ENCODE results near the gene RAPSN. TPM values are rescaled to one million over a fixed set of nuclear protein-coding genes. Genes with fewer than 3 reads are reported as not detected.

RAPSN gene
- total and polyA plus RNA-seq, 5 donors from 2014 or later, result 1.7 TPM; not detected in 4

DNA sequence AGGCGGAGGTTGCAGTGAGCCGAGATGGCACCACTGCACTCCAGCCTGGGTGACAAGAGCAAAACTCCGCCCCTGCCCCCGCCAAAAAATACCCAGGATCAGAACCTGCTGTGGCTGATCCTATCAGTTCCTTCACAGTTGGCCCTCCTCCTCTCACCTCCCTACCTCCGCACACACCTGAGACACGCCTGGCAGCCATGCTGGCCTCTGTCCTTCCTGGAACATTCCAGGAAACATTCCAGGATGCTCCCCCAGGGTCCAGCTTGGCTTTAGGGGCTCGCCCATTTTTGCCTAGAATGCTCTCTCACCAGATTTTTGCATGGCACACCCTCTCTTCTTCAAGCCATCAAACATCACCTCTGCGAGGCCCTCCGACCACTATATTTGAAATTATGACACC, 2.1 kb downstream of the RAPSN start:
- H3K36me3 Mint-ChIP-seq, result no peaks in the 10 kb centered on the region
- Histone ChIP-seq H3K27me3 (ENCODE audit: control insufficient read depth, insufficient read depth, low read length) (no peaks in the 10 kb centered on the region), H3K9me3 (ENCODE audit: control insufficient read depth in 2 of 2, low read length in 2 of 2) (no peaks in the 10 kb centered on the region), H3K4me1 (ENCODE audit: control insufficient read depth, insufficient read depth, low read length, poor library complexity, severe bottlenecking) (no peaks in the 10 kb centered on the region), H3K4me3 (ENCODE audit: low read depth, low read length) (no peak overlapping the region), H3K36me3 (ENCODE audit: control insufficient read depth, insufficient read depth, low read length) (no peaks in the 10 kb centered on the region), H3K27ac (ENCODE audit: insufficient read depth, low read length, poor library complexity, severe bottlenecking) (no peak overlapping the region)
- no peaks in the 10 kb centered on the region for H3K4me1 Mint-ChIP-seq
- H3K27me3 Mint-ChIP-seq, result no peaks in the 10 kb centered on the region
- H3K27ac Mint-ChIP-seq, result peak overlapping the region in 1 of 3 donors; percentile 80
- H3K9me3 Mint-ChIP-seq, result no peaks in the 10 kb centered on the region
- ATAC-seq (ENCODE audit: low read depth in 2 of 2) (no peak), DNase-seq (no peak)
- H3K4me3 Mint-ChIP-seq, result no peak overlapping the region

GRCh38 chr11:47445840-47446239, 3.1 kb downstream of the RAPSN start:
- no peak for DNase-seq
- H3K27me3 Mint-ChIP-seq, result no peaks in the 10 kb centered on the region
- no peaks in the 10 kb centered on the region for H3K36me3 ChIP-seq (ENCODE audit: control insufficient read depth, insufficient read depth, low read length)
- no peaks in the 10 kb centered on the region for H3K27me3 ChIP-seq (ENCODE audit: control insufficient read depth, insufficient read depth, low read length)
- H3K36me3 Mint-ChIP-seq, result no peaks in the 10 kb centered on the region
- peak overlapping the region in 1 of 3 donors; percentile 27 for H3K27ac Mint-ChIP-seq
- H3K9me3 ChIP-seq (ENCODE audit: control insufficient read depth in 2 of 2, low read length in 2 of 2), result no peaks in the 10 kb centered on the region
- H3K4me1 ChIP-seq (ENCODE audit: control insufficient read depth, insufficient read depth, low read length, poor library complexity, severe bottlenecking), result no peaks in the 10 kb centered on the region
- no peak overlapping the region for H3K4me3 Mint-ChIP-seq
- H3K4me3 ChIP-seq (ENCODE audit: low read depth, low read length), result no peak overlapping the region
- ATAC-seq (ENCODE audit: low read depth in 2 of 2), result no peak
- no peaks in the 10 kb centered on the region for H3K4me1 Mint-ChIP-seq
- H3K27ac ChIP-seq (ENCODE audit: insufficient read depth, low read length, poor library complexity, severe bottlenecking), result no peak overlapping the region
- H3K9me3 Mint-ChIP-seq, result no peaks in the 10 kb centered on the region

- H3K4me1 Mint-ChIP-seq, result no peaks in the 10 kb centered on the region
- H3K4me3 Mint-ChIP-seq, result no peak overlapping the region
- no peaks in the 10 kb centered on the region for H3K9me3 Mint-ChIP-seq
- Histone ChIP-seq H3K4me1 (ENCODE audit: control insufficient read depth, insufficient read depth, low read length, poor library complexity, severe bottlenecking) (no peaks in the 10 kb centered on the region), H3K4me3 (ENCODE audit: low read depth, low read length) (no peak overlapping the region), H3K27ac (ENCODE audit: insufficient read depth, low read length, poor library complexity, severe bottlenecking) (no peak overlapping the region), H3K9me3 (ENCODE audit: control insufficient read depth in 2 of 2, low read length in 2 of 2) (no peaks in the 10 kb centered on the region), H3K36me3 (ENCODE audit: control insufficient read depth, insufficient read depth, low read length) (no peaks in the 10 kb centered on the region), H3K27me3 (ENCODE audit: control insufficient read depth, insufficient read depth, low read length) (no peaks in the 10 kb centered on the region)
- DNase-seq (no peak), ATAC-seq (ENCODE audit: low read depth in 2 of 2) (no peak)
- H3K27me3 Mint-ChIP-seq, result no peaks in the 10 kb centered on the region
- H3K27ac Mint-ChIP-seq, result peak overlapping the region in 1 of 3 donors; percentile 5
- no peaks in the 10 kb centered on the region for H3K36me3 Mint-ChIP-seq
These were observed 5.1 kb downstream of the RAPSN start for GRCh38 chr11:47443817-47444216.

DNA sequence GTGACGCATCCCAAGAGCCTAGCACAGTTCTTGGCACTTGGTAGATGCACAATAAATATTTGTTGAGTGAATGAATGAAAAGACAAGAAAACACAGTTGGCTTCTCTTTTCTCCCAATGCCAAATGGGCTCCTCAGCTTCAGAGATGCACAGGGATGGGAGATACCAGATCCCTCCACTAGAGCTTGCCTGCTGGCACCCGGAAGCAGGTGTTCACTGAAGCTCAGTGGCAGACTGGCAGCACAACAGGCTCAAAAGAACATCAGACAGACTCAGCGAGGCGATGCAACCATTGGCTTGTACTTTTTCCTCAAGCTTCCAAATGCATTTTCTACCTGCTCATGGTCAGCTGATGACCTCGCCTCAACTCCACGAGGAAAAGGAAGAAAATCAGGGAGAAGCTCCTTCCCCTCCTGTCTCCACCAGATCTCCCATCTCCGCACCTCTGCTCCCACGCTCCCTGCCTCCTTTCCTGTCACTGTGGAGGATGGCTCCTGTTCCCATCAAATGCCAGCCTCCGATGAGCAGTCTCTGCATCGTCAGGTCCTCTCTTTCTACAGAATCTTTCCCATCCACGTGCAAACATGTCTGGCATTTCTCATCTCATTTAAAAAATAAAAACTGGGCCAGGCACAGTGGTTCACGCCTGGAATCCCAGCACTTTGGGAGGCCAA, 5.8 kb downstream of the RAPSN start:
- DNase-seq (peak in 1 of 3 donors; percentile 25), ATAC-seq (ENCODE audit: low read depth in 2 of 2) (no peak)
- H3K4me3 ChIP-seq (ENCODE audit: low read depth, low read length), result no peak overlapping the region
- Mint-ChIP-seq H3K27me3 (no peaks in the 10 kb centered on the region), H3K4me3 (peak overlapping the region in 1 of 4 donors; percentile 32), H3K27ac (peak overlapping the region in 1 of 3 donors; percentile 5), H3K9me3 (no peaks in the 10 kb centered on the region), H3K4me1 (no peaks in the 10 kb centered on the region), H3K36me3 (no peaks in the 10 kb centered on the region)
- H3K36me3 ChIP-seq (ENCODE audit: control insufficient read depth, insufficient read depth, low read length), result no peaks in the 10 kb centered on the region
- no peaks in the 10 kb centered on the region for H3K9me3 ChIP-seq (ENCODE audit: control insufficient read depth in 2 of 2, low read length in 2 of 2)
- H3K27ac ChIP-seq (ENCODE audit: insufficient read depth, low read length, poor library complexity, severe bottlenecking), result no peak overlapping the region
- no peaks in the 10 kb centered on the region for H3K4me1 ChIP-seq (ENCODE audit: control insufficient read depth, insufficient read depth, low read length, poor library complexity, severe bottlenecking)
- H3K27me3 ChIP-seq (ENCODE audit: control insufficient read depth, insufficient read depth, low read length), result no peaks in the 10 kb centered on the region

DNA sequence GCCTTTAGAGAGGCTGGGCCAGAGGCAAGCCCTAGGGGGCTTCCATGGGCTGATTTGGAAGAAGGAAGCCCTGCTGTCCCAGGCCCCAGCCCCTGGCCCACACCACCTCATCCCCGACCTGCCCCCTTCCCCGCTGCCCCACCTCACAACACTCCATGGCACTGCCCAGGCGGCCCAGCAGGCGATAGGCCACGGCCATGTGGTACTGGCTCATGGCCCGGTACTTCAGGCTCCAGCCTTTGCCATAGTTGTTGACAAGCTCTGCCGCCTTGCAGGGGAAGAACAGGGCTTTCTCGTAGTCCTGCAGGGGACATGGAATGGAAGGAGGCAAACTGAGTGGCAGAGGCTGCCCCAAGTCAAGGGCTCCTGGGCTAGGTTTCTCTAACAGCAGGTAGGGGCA, 6.4 kb downstream of the RAPSN start:
- no peaks in the 10 kb centered on the region for H3K36me3 ChIP-seq (ENCODE audit: control insufficient read depth, insufficient read depth, low read length)
- no peaks in the 10 kb centered on the region for H3K4me1 Mint-ChIP-seq
- H3K4me3 ChIP-seq (ENCODE audit: low read depth, low read length), result no peak overlapping the region
- no peaks in the 10 kb centered on the region for H3K4me1 ChIP-seq (ENCODE audit: control insufficient read depth, insufficient read depth, low read length, poor library complexity, severe bottlenecking)
- H3K27me3 Mint-ChIP-seq, result no peaks in the 10 kb centered on the region
- no peaks in the 10 kb centered on the region for H3K9me3 ChIP-seq (ENCODE audit: control insufficient read depth in 2 of 2, low read length in 2 of 2)
- DNase-seq, result no peak
- no peak overlapping the region for H3K4me3 Mint-ChIP-seq
- H3K27me3 ChIP-seq (ENCODE audit: control insufficient read depth, insufficient read depth, low read length), result no peaks in the 10 kb centered on the region
- no peak overlapping the region for H3K27ac ChIP-seq (ENCODE audit: insufficient read depth, low read length, poor library complexity, severe bottlenecking)
- no peak overlapping the region for H3K27ac Mint-ChIP-seq
- no peaks in the 10 kb centered on the region for H3K36me3 Mint-ChIP-seq
- no peaks in the 10 kb centered on the region for H3K9me3 Mint-ChIP-seq
- ATAC-seq (ENCODE audit: low read depth in 2 of 2), result no peak

GRCh38 chr11:47441421-47441820, 7.5 kb downstream of the RAPSN start:
- H3K27ac Mint-ChIP-seq, result no peak overlapping the region
- H3K36me3 Mint-ChIP-seq, result no peaks in the 10 kb centered on the region
- Histone ChIP-seq H3K27ac (ENCODE audit: insufficient read depth, low read length, poor library complexity, severe bottlenecking) (no peak overlapping the region), H3K9me3 (ENCODE audit: control insufficient read depth in 2 of 2, low read length in 2 of 2) (no peaks in the 10 kb centered on the region), H3K4me1 (ENCODE audit: control insufficient read depth, insufficient read depth, low read length, poor library complexity, severe bottlenecking) (no peaks in the 10 kb centered on the region), H3K27me3 (ENCODE audit: control insufficient read depth, insufficient read depth, low read length) (no peaks in the 10 kb centered on the region), H3K36me3 (ENCODE audit: control insufficient read depth, insufficient read depth, low read length) (no peaks in the 10 kb centered on the region), H3K4me3 (ENCODE audit: low read depth, low read length) (no peak overlapping the region)
- no peaks in the 10 kb centered on the region for H3K27me3 Mint-ChIP-seq
- H3K9me3 Mint-ChIP-seq, result no peaks in the 10 kb centered on the region
- DNase-seq (no peak), ATAC-seq (ENCODE audit: low read depth in 2 of 2) (no peak)
- H3K4me1 Mint-ChIP-seq, result no peaks in the 10 kb centered on the region
- no peak overlapping the region for H3K4me3 Mint-ChIP-seq

DNA sequence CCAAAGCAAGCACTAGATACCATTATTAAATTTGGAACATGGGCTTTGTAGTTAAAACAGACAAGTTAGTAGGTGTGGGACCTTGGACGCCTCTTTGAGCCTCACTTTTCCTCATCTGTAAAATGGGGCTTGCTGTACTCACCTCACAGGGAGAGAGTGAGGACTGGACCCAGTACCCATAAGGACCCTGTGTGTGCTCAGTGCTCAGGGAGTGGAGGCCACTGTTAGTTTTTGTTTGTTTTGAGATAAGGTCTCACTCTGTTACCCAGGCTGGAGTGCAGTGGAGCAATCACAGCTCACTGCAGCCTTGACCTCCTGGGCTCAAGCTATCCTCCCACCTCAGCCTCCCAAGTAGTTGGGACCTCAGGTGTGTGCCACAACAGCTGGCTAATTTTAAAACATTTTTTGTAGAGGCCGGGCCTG, 8.9 kb downstream of the RAPSN start:
- H3K36me3 ChIP-seq (ENCODE audit: control insufficient read depth, insufficient read depth, low read length), result no peaks in the 10 kb centered on the region
- no peak overlapping the region for H3K4me3 Mint-ChIP-seq
- no peaks in the 10 kb centered on the region for H3K4me1 ChIP-seq (ENCODE audit: control insufficient read depth, insufficient read depth, low read length, poor library complexity, severe bottlenecking)
- H3K27ac Mint-ChIP-seq, result peak overlapping the region in 1 of 3 donors; percentile 5
- H3K27me3 ChIP-seq (ENCODE audit: control insufficient read depth, insufficient read depth, low read length), result no peaks in the 10 kb centered on the region
- no peaks in the 10 kb centered on the region for H3K9me3 ChIP-seq (ENCODE audit: control insufficient read depth in 2 of 2, low read length in 2 of 2)
- no peak for DNase-seq
- no peak for ATAC-seq (ENCODE audit: low read depth in 2 of 2)
- no peaks in the 10 kb centered on the region for H3K36me3 Mint-ChIP-seq
- H3K9me3 Mint-ChIP-seq, result no peaks in the 10 kb centered on the region
- H3K4me1 Mint-ChIP-seq, result no peaks in the 10 kb centered on the region
- no peak overlapping the region for H3K27ac ChIP-seq (ENCODE audit: insufficient read depth, low read length, poor library complexity, severe bottlenecking)
- no peaks in the 10 kb centered on the region for H3K27me3 Mint-ChIP-seq
- H3K4me3 ChIP-seq (ENCODE audit: low read depth, low read length), result no peak overlapping the region

DNA sequence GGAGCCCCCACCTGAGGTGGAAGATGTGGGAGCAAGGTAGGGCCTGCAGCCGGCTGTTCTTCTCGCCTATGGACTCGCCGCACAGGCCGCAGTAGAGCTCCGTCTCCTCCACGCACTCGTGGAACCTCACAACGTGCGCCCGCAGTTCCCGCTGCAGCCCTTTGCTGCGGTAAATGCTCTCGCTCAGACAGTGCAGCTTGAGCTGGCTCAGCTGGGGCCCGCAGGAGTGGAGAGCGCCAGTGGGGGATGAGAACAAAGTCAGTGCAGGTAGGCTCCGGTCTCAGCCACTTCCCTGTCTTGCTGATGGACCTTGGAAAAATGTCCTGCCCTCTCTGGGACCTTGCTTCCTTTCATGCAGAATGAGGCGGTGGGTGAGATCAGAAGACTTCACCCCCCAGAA, 10.2 kb downstream of the RAPSN start:
- H3K36me3 ChIP-seq (ENCODE audit: control insufficient read depth, insufficient read depth, low read length), result no peaks in the 10 kb centered on the region
- no peaks in the 10 kb centered on the region for H3K9me3 ChIP-seq (ENCODE audit: control insufficient read depth in 2 of 2, low read length in 2 of 2)
- ATAC-seq (ENCODE audit: low read depth in 2 of 2) (no peak), DNase-seq (no peak)
- no peaks in the 10 kb centered on the region for H3K4me1 Mint-ChIP-seq
- H3K9me3 Mint-ChIP-seq, result no peaks in the 10 kb centered on the region
- no peaks in the 10 kb centered on the region for H3K36me3 Mint-ChIP-seq
- H3K27me3 ChIP-seq (ENCODE audit: control insufficient read depth, insufficient read depth, low read length), result no peaks in the 10 kb centered on the region
- no peak overlapping the region for H3K4me3 ChIP-seq (ENCODE audit: low read depth, low read length)
- no peaks in the 10 kb centered on the region for H3K4me1 ChIP-seq (ENCODE audit: control insufficient read depth, insufficient read depth, low read length, poor library complexity, severe bottlenecking)
- H3K4me3 Mint-ChIP-seq, result no peak overlapping the region
- no peak overlapping the region for H3K27ac Mint-ChIP-seq
- H3K27ac ChIP-seq (ENCODE audit: insufficient read depth, low read length, poor library complexity, severe bottlenecking), result no peak overlapping the region
- H3K27me3 Mint-ChIP-seq, result no peaks in the 10 kb centered on the region
